Measurements from ENCODE around the gene AMPD1.

GRCh38 chr1:114641377-114641776, 54.0 kb downstream of the AMPD1 start:
- TF ChIP-seq CTCF (IDR thresholded peaks at IDR 0.05): no peak
- no peak for TF ChIP-seq POLR2AphosphoS5 (IDR thresholded peaks at IDR 0.05)
- no peak for TF ChIP-seq POLR2A (IDR thresholded peaks at IDR 0.05)
- TF ChIP-seq EP300 (IDR thresholded peaks at IDR 0.05): no peak
